WTC11 (cell line): ENCODE results near the gene GSC2.

Experiments used
- CBFB ChIP-seq: sonication (generic); formaldehyde crosslinking; IDR thresholded peaks from 2 replicates; pipeline ENCODE4 v1.8.1; 2022; ENCODE audit warnings: mild to moderate bottlenecking, low read depth, missing genetic modification reagents
- CTCF ChIP-seq: fragments of 200-600 bp; IDR thresholded peaks from 2 replicates; pipeline ENCODE4 v1.8.0; 2022; ENCODE audit warnings: antibody characterized with exemption
- EMX1 ChIP-seq: fragments of 250-450 bp; sonication (Bioruptor Pico); IDR thresholded peaks from 2 replicates; pipeline ENCODE4 v1.8.0; 2021; ENCODE audit warnings: mild to moderate bottlenecking
- ESRRA ChIP-seq: sonication (generic); formaldehyde crosslinking; IDR thresholded peaks from 2 replicates; pipeline ENCODE4 v1.8.1; 2022; ENCODE audit warnings: mild to moderate bottlenecking, missing genetic modification reagents, borderline replicate concordance
- FOXJ3 ChIP-seq: sonication (generic); formaldehyde crosslinking; IDR thresholded peaks from 2 replicates; pipeline ENCODE4 v1.9.0; 2021; ENCODE audit warnings: missing genetic modification reagents, mild to moderate bottlenecking, borderline replicate concordance
- IRF2 ChIP-seq: sonication (generic); formaldehyde crosslinking; IDR thresholded peaks from 2 replicates; pipeline ENCODE4 v1.8.0; 2022; ENCODE audit warnings: low read depth, missing genetic modification reagents, borderline replicate concordance
- KAT7 ChIP-seq: sonication (generic); formaldehyde crosslinking; IDR thresholded peaks from 2 replicates; pipeline ENCODE4 v1.8.1; 2023; ENCODE audit warnings: missing genetic modification reagents, mild to moderate bottlenecking, borderline replicate concordance
- MAX ChIP-seq: sonication (generic); formaldehyde crosslinking; IDR thresholded peaks from 2 replicates; pipeline ENCODE4 v1.8.0; 2022; ENCODE audit warnings: mild to moderate bottlenecking, missing genetic modification reagents
- MLX ChIP-seq: sonication (generic); formaldehyde crosslinking; IDR thresholded peaks from 2 replicates; pipeline ENCODE4 v1.8.1; 2023; ENCODE audit warnings: mild to moderate bottlenecking, missing genetic modification reagents, moderate library complexity
- MXD4 ChIP-seq: fragments of 250-450 bp; sonication (Bioruptor Pico); IDR thresholded peaks from 2 replicates; pipeline ENCODE4 v1.8.0; 2021; ENCODE audit warnings: mild to moderate bottlenecking, moderate library complexity, borderline replicate concordance
- NFE2L1 ChIP-seq: sonication (generic); formaldehyde crosslinking; IDR thresholded peaks from 2 replicates; pipeline ENCODE4 v1.8.1; 2023; ENCODE audit warnings: missing genetic modification reagents
- NFYB ChIP-seq: sonication (generic); formaldehyde crosslinking; conservative IDR thresholded peaks from 2 replicates; pipeline ENCODE4 v1.8.0; 2022; ENCODE audit warnings: low read depth, missing genetic modification reagents
- RELA ChIP-seq: sonication (generic); formaldehyde crosslinking; IDR thresholded peaks from 2 replicates; pipeline ENCODE4 v1.8.1; 2022; ENCODE audit warnings: missing genetic modification reagents, mild to moderate bottlenecking, borderline replicate concordance
- TF ChIP-seq, protein P1 (sequence below): sonication (generic); formaldehyde crosslinking; IDR thresholded peaks from 2 replicates; pipeline ENCODE4 v1.8.1; 2023; ENCODE audit warnings: mild to moderate bottlenecking, missing genetic modification reagents, moderate library complexity

DNA sequence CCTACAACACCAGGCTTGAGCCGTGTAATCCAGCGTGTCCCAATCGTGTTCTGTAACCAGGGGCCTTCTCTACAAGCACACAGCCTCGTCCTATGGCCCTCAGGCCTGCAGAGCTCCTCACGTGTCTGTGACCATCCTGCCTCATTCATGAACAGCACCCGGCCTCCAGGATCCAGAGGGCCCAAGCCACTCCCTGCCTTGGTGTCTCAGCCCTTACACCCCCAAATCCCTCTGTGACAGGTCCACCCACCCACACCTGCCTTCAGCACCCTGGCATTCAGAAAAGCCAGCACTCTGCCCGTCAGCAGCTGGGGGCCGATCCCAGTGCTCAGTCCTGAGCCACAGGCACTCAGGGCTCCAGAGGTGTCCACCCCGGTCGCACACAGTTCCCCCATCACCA is 13.2 kb downstream of the GSC2 start:
- TF ChIP-seq, protein P1, sequence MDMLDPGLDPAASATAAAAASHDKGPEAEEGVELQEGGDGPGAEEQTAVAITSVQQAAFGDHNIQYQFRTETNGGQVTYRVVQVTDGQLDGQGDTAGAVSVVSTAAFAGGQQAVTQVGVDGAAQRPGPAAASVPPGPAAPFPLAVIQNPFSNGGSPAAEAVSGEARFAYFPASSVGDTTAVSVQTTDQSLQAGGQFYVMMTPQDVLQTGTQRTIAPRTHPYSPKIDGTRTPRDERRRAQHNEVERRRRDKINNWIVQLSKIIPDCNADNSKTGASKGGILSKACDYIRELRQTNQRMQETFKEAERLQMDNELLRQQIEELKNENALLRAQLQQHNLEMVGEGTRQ (CRISPR knock-in tag): no peak
- TF ChIP-seq EMX1 (CRISPR knock-in tag) (no peak), CTCF (no peak), MXD4 (no peak), NFE2L1 (no peak), IRF2 (CRISPR knock-in tag) (no peak), RELA (CRISPR knock-in tag) (no peak), ESRRA (CRISPR knock-in tag) (no peak), NFYB (CRISPR knock-in tag) (no peak), MAX (CRISPR knock-in tag) (no peak), CBFB (CRISPR knock-in tag) (no peak), KAT7 (CRISPR knock-in tag) (no peak), MLX (CRISPR knock-in tag) (no peak), FOXJ3 (CRISPR knock-in tag) (no peak)
